ENCODE data around the gene MAST2. TPM values are rescaled to one million over a fixed set of nuclear protein-coding genes. Genes with fewer than 3 reads are reported as not detected.
"Not testable (repeated sequence)": the region's sequence is repeated elsewhere in the genome, so short reads cannot be mapped to it uniquely, and the experiment has no call there.

MAST2 gene
- total and polyA plus RNA-seq, 3 donors from 2014 or later: 88.4 to 158 (median 113) TPM

GRCh38 chr1:45929257-45929687, 125.9 kb downstream of the MAST2 start:
- TF ChIP-seq POLR2A (IDR thresholded peaks at IDR 0.05) (no peak), CTCF (IDR thresholded peaks at IDR 0.05) (no peak)
- H3K27ac ChIP-seq: no peak overlapping the region
- no peak for DNase-seq

GRCh38 chr1:45930258-45931150, 127.1 kb downstream of the MAST2 start:
- DNase-seq: no peak
- 87 to 89% methylated on average over 7 of the region's 7 CpGs for WGBS, 2 donors
- Histone ChIP-seq H3K27me3 (no peaks in the 10 kb centered on the region), H3K36me3 (ENCODE audit: low read depth, missing control alignments) (no peaks in the 10 kb centered on the region), H3K27ac (no peak overlapping the region), H3K4me1 (peaks cover 2% of the 10 kb centered on the region), H3K9me3 (no peaks in the 10 kb centered on the region), H3K4me3 (no peak overlapping the region)
- no peak for TF ChIP-seq POLR2A (IDR thresholded peaks at IDR 0.05)
- no peak for TF ChIP-seq CTCF (IDR thresholded peaks at IDR 0.05)
- intact Hi-C loops (cut with DNase I; ENCODE audit: low total_unique reads): no loop called here

More at GRCh38 chr1:45929257-45929687, 125.9 kb downstream of the MAST2 start:
- Histone ChIP-seq H3K36me3 (ENCODE audit: low read depth, missing control alignments) (no peaks in the 10 kb centered on the region), H3K9me3 (no peaks in the 10 kb centered on the region), H3K4me1 (peaks cover 2% of the 10 kb centered on the region), H3K27me3 (no peaks in the 10 kb centered on the region), H3K4me3 (no peak overlapping the region)
- 35 to 47% methylated on average over 2 of the region's 2 CpGs for WGBS, 2 donors
- intact Hi-C loops (cut with DNase I; ENCODE audit: low total_unique reads): no loop called here

GRCh38 chr1:45932205-45932604, 128.8 kb downstream of the MAST2 start:
- H3K36me3 ChIP-seq (ENCODE audit: low read depth, missing control alignments); H3K27ac ChIP-seq; H3K4me3 ChIP-seq; H3K9me3 ChIP-seq; H3K4me1 ChIP-seq; intact Hi-C loops (cut with DNase I; ENCODE audit: low total_unique reads); DNase-seq; H3K27me3 ChIP-seq: not testable (repeated sequence)
- 83 to 88% methylated on average over 6 of the region's 6 CpGs for WGBS, 2 donors

- 91 to 100% methylated on average over 3 of the region's 3 CpGs for WGBS, 2 donors
- intact Hi-C loops (cut with DNase I; ENCODE audit: low total_unique reads): no loop called here
Measured at GRCh38 chr1:45934947-45935346, 131.5 kb downstream of the MAST2 start.

GRCh38 chr1:45938029-45938428, 134.6 kb downstream of the MAST2 start:
- Histone ChIP-seq H3K4me1 (no peaks in the 10 kb centered on the region), H3K27ac (no peak overlapping the region), H3K36me3 (ENCODE audit: low read depth, missing control alignments) (no peaks in the 10 kb centered on the region), H3K4me3 (no peak overlapping the region), H3K27me3 (no peaks in the 10 kb centered on the region), H3K9me3 (no peaks in the 10 kb centered on the region)
- intact Hi-C loops (cut with DNase I; ENCODE audit: low total_unique reads): no loop called here
- DNase-seq: no peak
- TF ChIP-seq POLR2A (IDR thresholded peaks at IDR 0.05): no peak
- no peak for TF ChIP-seq CTCF (IDR thresholded peaks at IDR 0.05)

More at GRCh38 chr1:45934947-45935346, 131.5 kb downstream of the MAST2 start:
- Histone ChIP-seq H3K36me3 (ENCODE audit: low read depth, missing control alignments) (no peaks in the 10 kb centered on the region), H3K4me3 (no peak overlapping the region), H3K4me1 (peaks cover 2% of the 10 kb centered on the region), H3K27me3 (no peaks in the 10 kb centered on the region), H3K27ac (no peak overlapping the region), H3K9me3 (no peaks in the 10 kb centered on the region)
- TF ChIP-seq POLR2A (IDR thresholded peaks at IDR 0.05): no peak
- no peak for TF ChIP-seq CTCF (IDR thresholded peaks at IDR 0.05)
- DNase-seq: no peak

Measured in testis (tissue), 3 donors.